ENCODE results near the gene FAM228A. TPM values are rescaled to one million over a fixed set of nuclear protein-coding genes. Genes with fewer than 3 reads are reported as not detected.

FAM228A gene
- total and polyA plus RNA-seq, 2 donors: 0.70 to 1.0 TPM

DNA sequence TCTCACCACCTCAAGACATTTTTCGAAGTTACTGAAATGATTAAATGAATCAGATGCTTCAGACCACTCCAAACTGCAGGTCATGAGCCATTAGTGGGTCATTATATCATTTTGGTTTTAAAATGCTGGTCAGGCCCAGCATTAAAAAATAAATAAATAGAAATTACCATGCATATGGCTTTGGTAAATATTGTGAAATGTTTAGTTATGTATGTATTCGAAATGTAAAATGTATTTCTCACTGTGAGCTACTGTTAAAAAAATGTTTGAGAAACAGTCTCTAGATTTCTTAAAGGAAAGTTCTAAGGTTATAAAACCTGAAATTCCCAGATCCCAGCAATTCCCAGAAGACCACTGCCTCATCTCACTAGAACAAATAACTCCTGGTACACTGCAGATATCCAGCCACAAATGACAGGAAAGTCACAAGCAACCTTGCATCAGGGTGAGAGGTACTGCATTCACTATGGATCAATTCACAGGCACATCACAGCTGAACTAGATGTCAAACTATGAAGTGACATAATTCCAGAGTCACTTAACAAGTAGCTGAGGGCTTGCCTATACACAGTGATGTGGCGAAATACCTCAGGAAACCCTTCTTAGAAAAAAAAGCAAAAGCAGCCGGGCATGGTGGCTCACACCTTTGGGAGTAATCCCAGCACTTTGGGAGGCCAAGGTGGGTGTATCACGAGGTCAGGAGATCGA, 46.6 kb downstream of the FAM228A start:
- H3K27ac ChIP-seq (ENCODE audit: low read depth): no peak overlapping the region
- H3K4me3 ChIP-seq (ENCODE audit: low read depth, low read length): no peak overlapping the region
- no peak for DNase-seq (ENCODE audit: extremely low spot score)
- 94% methylated on average over 6 of the region's 6 CpGs for WGBS
- H3K4me1 ChIP-seq (ENCODE audit: insufficient read depth): no peaks in the 10 kb centered on the region
- H3K36me3 ChIP-seq (ENCODE audit: insufficient read depth): peaks cover 2% of the 10 kb centered on the region

GRCh38 chr2:24222946-24223345, 48.1 kb downstream of the FAM228A start:
- H3K36me3 ChIP-seq (ENCODE audit: insufficient read depth): no peaks in the 10 kb centered on the region
- DNase-seq (ENCODE audit: extremely low spot score): no peak
- 79% methylated on average over 6 of the region's 6 CpGs for WGBS

DNA sequence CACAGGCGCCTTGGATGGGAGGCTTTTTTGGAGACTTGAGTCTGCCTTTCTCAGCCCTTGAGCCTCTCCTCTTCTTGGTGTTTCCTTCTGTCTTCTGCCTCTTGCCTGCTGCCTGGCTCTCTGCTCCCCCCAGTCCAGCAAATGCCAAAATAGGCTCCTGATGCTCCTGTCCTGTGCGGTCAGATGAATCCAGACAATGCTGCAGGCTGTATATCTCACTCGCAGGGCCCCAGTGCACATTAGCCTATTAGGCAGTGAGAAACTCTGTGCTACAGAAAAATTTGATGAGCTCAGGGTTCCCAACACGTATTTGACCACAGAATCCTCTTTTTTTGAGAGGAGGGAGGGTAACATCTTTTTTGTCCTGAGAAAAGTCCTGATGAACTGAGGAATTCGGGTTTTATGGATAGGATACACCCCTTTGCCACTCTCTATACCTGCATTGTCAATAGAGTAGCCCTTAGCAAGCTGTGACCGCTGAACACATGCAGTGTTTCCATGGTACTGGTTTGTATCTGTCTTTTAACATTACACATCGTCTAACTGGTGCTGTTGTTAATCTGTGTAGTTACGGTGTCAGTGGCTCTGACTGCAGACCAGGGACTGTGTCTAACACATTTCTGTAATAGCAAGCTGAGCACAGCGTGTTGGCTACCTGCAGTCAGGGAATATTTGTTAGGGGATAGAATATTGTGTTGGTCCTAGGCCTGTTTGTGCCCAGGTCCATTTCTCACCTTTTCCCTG, 50.8 kb downstream of the FAM228A start:
- no peaks in the 10 kb centered on the region for H3K4me1 ChIP-seq (ENCODE audit: insufficient read depth)
- WGBS: 89% methylated on average over 9 of the region's 9 CpGs

More at GRCh38 chr2:24222946-24223345, 48.1 kb downstream of the FAM228A start:
- Histone ChIP-seq H3K4me1 (ENCODE audit: insufficient read depth) (no peaks in the 10 kb centered on the region), H3K4me3 (ENCODE audit: low read depth, low read length) (no peak overlapping the region), H3K27ac (ENCODE audit: low read depth) (no peak overlapping the region)

GRCh38 chr2:24228470-24228869, 53.6 kb downstream of the FAM228A start:
- Histone ChIP-seq H3K4me1 (ENCODE audit: insufficient read depth) (no peaks in the 10 kb centered on the region), H3K4me3 (ENCODE audit: low read depth, low read length) (no peak overlapping the region), H3K36me3 (ENCODE audit: insufficient read depth) (no peaks in the 10 kb centered on the region), H3K27ac (ENCODE audit: low read depth) (no peak overlapping the region)
- 64% methylated on average over 1 of the region's 1 CpG for WGBS
- no peak for DNase-seq (ENCODE audit: extremely low spot score)

More for the DNA sequence above, 50.8 kb downstream of the FAM228A start:
- H3K4me3 ChIP-seq (ENCODE audit: low read depth, low read length): no peak overlapping the region
- DNase-seq (ENCODE audit: extremely low spot score): no peak
- no peaks in the 10 kb centered on the region for H3K36me3 ChIP-seq (ENCODE audit: insufficient read depth)
- H3K27ac ChIP-seq (ENCODE audit: low read depth): no peak overlapping the region

DNA sequence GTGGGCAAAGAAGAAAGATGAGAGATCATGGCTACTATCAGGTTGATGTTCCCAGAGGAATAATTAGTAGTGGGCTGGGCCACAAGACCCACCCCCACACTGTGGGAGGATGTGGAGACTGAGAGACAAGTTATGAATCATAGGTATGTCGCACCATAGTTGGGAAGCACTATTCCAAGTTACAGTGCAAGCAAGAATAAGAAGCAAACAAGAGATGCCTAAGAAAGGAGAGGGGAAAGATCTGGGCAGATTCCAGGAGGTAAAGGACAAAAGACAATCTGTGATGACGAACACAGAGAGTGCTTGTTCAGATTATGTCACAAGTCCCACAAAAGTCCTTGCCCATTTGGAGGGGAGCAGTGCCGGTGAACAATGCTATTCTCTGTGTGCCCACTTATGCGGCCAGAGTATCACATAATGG, 56.6 kb downstream of the FAM228A start:
- Histone ChIP-seq H3K4me1 (ENCODE audit: insufficient read depth) (no peaks in the 10 kb centered on the region), H3K36me3 (ENCODE audit: insufficient read depth) (no peaks in the 10 kb centered on the region), H3K4me3 (ENCODE audit: low read depth, low read length) (no peak overlapping the region), H3K27ac (ENCODE audit: low read depth) (no peak overlapping the region)
- WGBS: 88% methylated on average over 4 of the region's 4 CpGs
- DNase-seq (ENCODE audit: extremely low spot score): no peak

- H3K36me3 ChIP-seq (ENCODE audit: insufficient read depth): no peaks in the 10 kb centered on the region
- H3K4me3 ChIP-seq (ENCODE audit: low read depth, low read length): no peak overlapping the region
- H3K4me1 ChIP-seq (ENCODE audit: insufficient read depth): no peaks in the 10 kb centered on the region
- 95% methylated on average over 2 of the region's 2 CpGs for WGBS
- H3K27ac ChIP-seq (ENCODE audit: low read depth): no peak overlapping the region
- DNase-seq (ENCODE audit: extremely low spot score): no peak
These were observed 58.5 kb downstream of the FAM228A start for GRCh38 chr2:24233321-24233720.

- no peak overlapping the region for H3K4me3 ChIP-seq (ENCODE audit: low read depth, low read length)
- no peaks in the 10 kb centered on the region for H3K36me3 ChIP-seq (ENCODE audit: insufficient read depth)
- no peak for DNase-seq (ENCODE audit: extremely low spot score)
- 96% methylated on average over 1 of the region's 1 CpG for WGBS
- no peak overlapping the region for H3K27ac ChIP-seq (ENCODE audit: low read depth)
- no peaks in the 10 kb centered on the region for H3K4me1 ChIP-seq (ENCODE audit: insufficient read depth)
These were observed 62.5 kb downstream of the FAM228A start for GRCh38 chr2:24237313-24237712.

GRCh38 chr2:24238158-24238557, 63.3 kb downstream of the FAM228A start:
- H3K36me3 ChIP-seq (ENCODE audit: insufficient read depth): no peaks in the 10 kb centered on the region
- H3K27ac ChIP-seq (ENCODE audit: low read depth): no peak overlapping the region
- no peak for DNase-seq (ENCODE audit: extremely low spot score)
- H3K4me3 ChIP-seq (ENCODE audit: low read depth, low read length): no peak overlapping the region
- 76% methylated on average over 2 of the region's 2 CpGs for WGBS
- H3K4me1 ChIP-seq (ENCODE audit: insufficient read depth): no peaks in the 10 kb centered on the region

DNA sequence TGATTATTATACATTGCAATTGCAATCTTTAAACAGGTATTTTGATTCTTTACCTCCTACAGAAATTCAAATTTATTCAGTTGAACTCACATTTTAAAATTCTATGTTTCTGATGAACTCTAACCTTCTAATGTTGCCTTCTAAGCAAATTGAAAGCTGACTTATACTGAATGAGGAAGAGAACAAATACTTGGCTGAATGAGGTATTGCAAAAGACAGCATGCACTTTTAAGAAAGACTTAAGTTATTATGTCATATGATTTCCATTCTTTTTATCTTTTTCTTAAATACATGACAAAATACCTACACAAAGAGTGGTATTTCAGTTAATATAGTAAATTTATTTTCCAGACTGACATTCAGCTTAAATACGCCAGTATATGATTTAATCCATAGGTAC, 64.7 kb downstream of the FAM228A start:
- WGBS: 93% methylated on average over 1 of the region's 1 CpG
- no peak overlapping the region for H3K4me3 ChIP-seq (ENCODE audit: low read depth, low read length)
- H3K4me1 ChIP-seq (ENCODE audit: insufficient read depth): no peaks in the 10 kb centered on the region
- no peak for DNase-seq (ENCODE audit: extremely low spot score)
- no peak overlapping the region for H3K27ac ChIP-seq (ENCODE audit: low read depth)
- H3K36me3 ChIP-seq (ENCODE audit: insufficient read depth): peaks cover 2% of the 10 kb centered on the region

Other genes starting within 250 kb of the FAM228A start
- 75.6 TPM for gene ATAD2B, start 247.9 kb upstream of the FAM228A start, total RNA-seq
- gene ATAD2B, start 247.9 kb upstream of the FAM228A start, polyA plus RNA-seq: 5.1 TPM
- gene UBXN2A, start 234.6 kb upstream of the FAM228A start, total RNA-seq: 33.6 TPM
- gene UBXN2A, start 234.6 kb upstream of the FAM228A start, polyA plus RNA-seq: 8.6 TPM
- 0.85 TPM for gene MFSD2B, start 165.0 kb upstream of the FAM228A start, total RNA-seq
- gene MFSD2B, start 165.0 kb upstream of the FAM228A start, polyA plus RNA-seq: 0.22 TPM
- gene WDCP, start 127.7 kb upstream of the FAM228A start, total RNA-seq: 13.1 TPM
- gene WDCP, start 127.7 kb upstream of the FAM228A start, polyA plus RNA-seq: 4.9 TPM
- gene FKBP1B, start 125.3 kb upstream of the FAM228A start, total RNA-seq: 5.1 TPM
- gene FKBP1B, start 125.3 kb upstream of the FAM228A start, polyA plus RNA-seq: 10.5 TPM
- gene SF3B6, start 98.7 kb upstream of the FAM228A start, total RNA-seq: 139 TPM
- gene SF3B6, start 98.7 kb upstream of the FAM228A start, polyA plus RNA-seq: 121 TPM
- gene TP53I3, start 90.2 kb upstream of the FAM228A start, total RNA-seq: 28.6 TPM
- 16.9 TPM for gene TP53I3, start 90.2 kb upstream of the FAM228A start, polyA plus RNA-seq
- gene PFN4, start 51.7 kb upstream of the FAM228A start, total RNA-seq: 1.4 TPM
- gene PFN4, start 51.7 kb upstream of the FAM228A start, polyA plus RNA-seq: 0.58 TPM
- gene FAM228B, start 51.6 kb upstream of the FAM228A start, total RNA-seq: 61.8 TPM
- gene FAM228B, start 51.6 kb upstream of the FAM228A start, polyA plus RNA-seq: 13.8 TPM
- gene ITSN2, start 185.5 kb downstream of the FAM228A start, total RNA-seq: 61.3 TPM
- 24.7 TPM for gene ITSN2, start 185.5 kb downstream of the FAM228A start, polyA plus RNA-seq